Endodermal cell (in vitro differentiated cells): Measurements from ENCODE around the gene TF. TPM values are rescaled to one million over a fixed set of nuclear protein-coding genes. Genes with fewer than 3 reads are reported as not detected.
A peak's percentile ranks its signal among the peaks of the same experiment; 100 is the strongest.

Experiments used
- DNase-seq: peaks from one replicate; pipeline ENCODE4 v3.0.0-alpha.2; 2017
- H3K27ac ChIP-seq: 2 replicates; pipeline ENCODE4 v1.5.1; 2013; ENCODE audit warnings: mild to moderate bottlenecking, low read depth, low read length, moderate library complexity
- H3K27me3 ChIP-seq: 2 replicates; pipeline ENCODE4 v1.6.1; 2013; ENCODE audit warnings: mild to moderate bottlenecking, low read length, moderate library complexity; ENCODE audit not compliant: insufficient read depth, control insufficient read depth, poor library complexity, severe bottlenecking
- H3K36me3 ChIP-seq: 2 replicates; pipeline ENCODE4 v1.7.0; 2013; ENCODE audit warnings: mild to moderate bottlenecking, low read length, moderate library complexity; ENCODE audit not compliant: control insufficient read depth, insufficient read depth
- H3K4me1 ChIP-seq: one replicate; pipeline ENCODE4 v1.7.0; 2013; ENCODE audit warnings: low read length; ENCODE audit not compliant: control insufficient read depth, insufficient read depth
- H3K4me3 ChIP-seq: 2 replicates; pipeline ENCODE4 v1.5.1; 2013; ENCODE audit warnings: mild to moderate bottlenecking, low read length, moderate library complexity
- H3K9ac ChIP-seq: 2 replicates; pipeline ENCODE4 v1.6.1; 2013; ENCODE audit warnings: mild to moderate bottlenecking, low read length, moderate library complexity; ENCODE audit not compliant: poor library complexity, severe bottlenecking; ENCODE audit errors: extremely low read depth
- H3K9me3 ChIP-seq: 2 replicates; pipeline ENCODE4 v1.6.1; 2013; ENCODE audit warnings: mild to moderate bottlenecking, low read length, moderate library complexity; ENCODE audit not compliant: control insufficient read depth
- H3K27ac Mint-ChIP-seq: 2 replicates; pipeline ENCODE4 v1.8.0; 2020; ENCODE audit warnings: mixed read lengths
- H3K27me3 Mint-ChIP-seq: 2 replicates; pipeline ENCODE4 v1.8.0; 2021; ENCODE audit warnings: mild to moderate bottlenecking, mixed read lengths; ENCODE audit not compliant: insufficient read depth
- H3K36me3 Mint-ChIP-seq: 2 replicates; pipeline ENCODE4 v1.8.0; 2020; ENCODE audit warnings: low read depth, mixed read lengths
- H3K4me1 Mint-ChIP-seq: 2 replicates; pipeline ENCODE4 v1.8.0; 2020; ENCODE audit warnings: mixed read lengths
- H3K4me3 Mint-ChIP-seq: 2 replicates; pipeline ENCODE4 v1.8.0; 2020; ENCODE audit warnings: mild to moderate bottlenecking, moderate library complexity, mixed read lengths
- H3K9me3 Mint-ChIP-seq: 2 replicates; pipeline ENCODE4 v1.8.0; 2020; ENCODE audit warnings: mild to moderate bottlenecking, mixed read lengths
- CTCF ChIP-seq: fragments of 200-600 bp; sonication (generic); conservative IDR thresholded peaks from 2 replicates; pipeline ENCODE4 v1.5.0; 2021; ENCODE audit warnings: antibody characterized with exemption, mild to moderate bottlenecking
- WGBS, 2 experiments: methylation state at CpG; one replicate each; pipeline versions ENCODE4 v1.1.5 to v1.1.7; 2013; ENCODE audit warnings: missing lambda C conversion rate in 2 of 2, mixed read lengths in 1 of 2; ENCODE audit not compliant: insufficient coverage in 1 of 2, insufficient read length in 1 of 2; 5-methylcytosine and 5-hydroxymethylcytosine counted together
- total RNA-seq, 2 donors: library from RNA; stranded (reverse); fragmentation: NEBNext Ultra II Directional in 1 of 2; extraction: Animal tissue kit (Norgen Biotek cat#: 25700) in 1 of 2; gene quantifications; 2 replicates in 1 of 2; 3 replicates in 1 of 2; pipeline ENCODE4 v1.2.1, GENCODE V29; 2021

TF gene
- total RNA-seq, 2 donors from 2014 or later: 0.40 to 3.0 TPM

- H3K4me3 ChIP-seq: no peak overlapping the region
- no peaks in the 10 kb centered on the region for H3K36me3 ChIP-seq
- DNase-seq: no peak
- 90 to 95% methylated on average over 2 to 3 of the region's 3 CpGs for WGBS, 2 experiments
- Mint-ChIP-seq H3K36me3 (no peaks in the 10 kb centered on the region), H3K9me3 (no peaks in the 10 kb centered on the region), H3K27me3 (no peaks in the 10 kb centered on the region), H3K4me3 (no peak overlapping the region), H3K27ac (no peak overlapping the region), H3K4me1 (no peaks in the 10 kb centered on the region)
- H3K27ac ChIP-seq: no peak overlapping the region
- H3K4me1 ChIP-seq: no peaks in the 10 kb centered on the region
- no peaks in the 10 kb centered on the region for H3K9me3 ChIP-seq
- TF ChIP-seq CTCF: no peak
- H3K27me3 ChIP-seq: no peaks in the 10 kb centered on the region
- H3K9ac ChIP-seq: no peak overlapping the region
Measured at GRCh38 chr3:133829310-133829707, 83.1 kb downstream of the TF start.

GRCh38 chr3:133830071-133830470, 83.9 kb downstream of the TF start:
- WGBS, 2 experiments: 84 to 87% methylated on average over 2 to 3 of the region's 3 CpGs
- Mint-ChIP-seq H3K9me3 (no peaks in the 10 kb centered on the region), H3K4me3 (no peak overlapping the region), H3K27ac (no peak overlapping the region), H3K27me3 (no peaks in the 10 kb centered on the region), H3K4me1 (no peaks in the 10 kb centered on the region), H3K36me3 (no peaks in the 10 kb centered on the region)
- no peak for TF ChIP-seq CTCF
- no peak overlapping the region for H3K9ac ChIP-seq
- no peak overlapping the region for H3K27ac ChIP-seq
- no peaks in the 10 kb centered on the region for H3K27me3 ChIP-seq
- H3K4me3 ChIP-seq: no peak overlapping the region
- H3K36me3 ChIP-seq: no peaks in the 10 kb centered on the region
- no peaks in the 10 kb centered on the region for H3K9me3 ChIP-seq
- no peaks in the 10 kb centered on the region for H3K4me1 ChIP-seq
- no peak for DNase-seq

- H3K4me1 ChIP-seq: no peaks in the 10 kb centered on the region
- Mint-ChIP-seq H3K4me1 (no peaks in the 10 kb centered on the region), H3K4me3 (no peak overlapping the region), H3K27me3 (no peaks in the 10 kb centered on the region), H3K36me3 (no peaks in the 10 kb centered on the region), H3K27ac (no peak overlapping the region), H3K9me3 (no peaks in the 10 kb centered on the region)
- H3K9me3 ChIP-seq: no peaks in the 10 kb centered on the region
- 69 to 71% methylated on average over 10 to 13 of the region's 13 CpGs for WGBS, 2 experiments
- no peak overlapping the region for H3K9ac ChIP-seq
- peak; percentile 67 for TF ChIP-seq CTCF
- no peak overlapping the region for H3K4me3 ChIP-seq
- H3K27ac ChIP-seq: no peak overlapping the region
- DNase-seq: peak; percentile 64
- no peaks in the 10 kb centered on the region for H3K27me3 ChIP-seq
- no peaks in the 10 kb centered on the region for H3K36me3 ChIP-seq
Measured at GRCh38 chr3:133831966-133832801, 86.0 kb downstream of the TF start.
